ENCODE data around the gene CNOT6L.

CNOT6L gene

DNA sequence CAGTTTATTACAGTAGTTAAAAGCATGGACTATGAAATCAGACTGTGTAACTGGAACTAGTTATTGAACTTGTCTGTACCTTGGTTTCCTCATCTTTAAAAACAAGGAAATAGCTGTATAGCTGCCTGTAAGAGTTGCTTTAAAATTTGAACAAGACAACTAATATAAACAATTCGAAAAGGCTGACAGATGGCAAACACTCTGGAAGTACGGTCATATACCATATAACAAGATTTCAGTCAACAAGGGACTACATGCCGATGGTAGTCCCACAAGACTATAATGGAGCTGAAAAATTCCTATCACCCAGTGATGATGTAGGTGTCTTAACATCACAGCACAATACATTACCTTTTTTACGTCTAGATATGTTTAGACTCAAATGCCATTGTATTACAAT is 78.7 kb downstream of the CNOT6L start:
- TF ChIP-seq, protein P1, sequence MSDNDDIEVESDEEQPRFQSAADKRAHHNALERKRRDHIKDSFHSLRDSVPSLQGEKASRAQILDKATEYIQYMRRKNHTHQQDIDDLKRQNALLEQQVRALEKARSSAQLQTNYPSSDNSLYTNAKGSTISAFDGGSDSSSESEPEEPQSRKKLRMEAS (IDR thresholded peaks at IDR 0.05) = no peak
- no peak for TF ChIP-seq EGR1 (IDR thresholded peaks at IDR 0.05)
- no peak for TF ChIP-seq NFIC (IDR thresholded peaks at IDR 0.05)
- TF ChIP-seq YY1 (IDR thresholded peaks at IDR 0.05; ENCODE audit: low read depth) = no peak
- TF ChIP-seq, protein P2, sequence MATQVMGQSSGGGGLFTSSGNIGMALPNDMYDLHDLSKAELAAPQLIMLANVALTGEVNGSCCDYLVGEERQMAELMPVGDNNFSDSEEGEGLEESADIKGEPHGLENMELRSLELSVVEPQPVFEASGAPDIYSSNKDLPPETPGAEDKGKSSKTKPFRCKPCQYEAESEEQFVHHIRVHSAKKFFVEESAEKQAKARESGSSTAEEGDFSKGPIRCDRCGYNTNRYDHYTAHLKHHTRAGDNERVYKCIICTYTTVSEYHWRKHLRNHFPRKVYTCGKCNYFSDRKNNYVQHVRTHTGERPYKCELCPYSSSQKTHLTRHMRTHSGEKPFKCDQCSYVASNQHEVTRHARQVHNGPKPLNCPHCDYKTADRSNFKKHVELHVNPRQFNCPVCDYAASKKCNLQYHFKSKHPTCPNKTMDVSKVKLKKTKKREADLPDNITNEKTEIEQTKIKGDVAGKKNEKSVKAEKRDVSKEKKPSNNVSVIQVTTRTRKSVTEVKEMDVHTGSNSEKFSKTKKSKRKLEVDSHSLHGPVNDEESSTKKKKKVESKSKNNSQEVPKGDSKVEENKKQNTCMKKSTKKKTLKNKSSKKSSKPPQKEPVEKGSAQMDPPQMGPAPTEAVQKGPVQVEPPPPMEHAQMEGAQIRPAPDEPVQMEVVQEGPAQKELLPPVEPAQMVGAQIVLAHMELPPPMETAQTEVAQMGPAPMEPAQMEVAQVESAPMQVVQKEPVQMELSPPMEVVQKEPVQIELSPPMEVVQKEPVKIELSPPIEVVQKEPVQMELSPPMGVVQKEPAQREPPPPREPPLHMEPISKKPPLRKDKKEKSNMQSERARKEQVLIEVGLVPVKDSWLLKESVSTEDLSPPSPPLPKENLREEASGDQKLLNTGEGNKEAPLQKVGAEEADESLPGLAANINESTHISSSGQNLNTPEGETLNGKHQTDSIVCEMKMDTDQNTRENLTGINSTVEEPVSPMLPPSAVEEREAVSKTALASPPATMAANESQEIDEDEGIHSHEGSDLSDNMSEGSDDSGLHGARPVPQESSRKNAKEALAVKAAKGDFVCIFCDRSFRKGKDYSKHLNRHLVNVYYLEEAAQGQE (IDR thresholded peaks at IDR 0.05; ENCODE audit: low read depth) = no peak
- TF ChIP-seq TCF12 (IDR thresholded peaks at IDR 0.05; ENCODE audit: low read depth) = no peak

DNA sequence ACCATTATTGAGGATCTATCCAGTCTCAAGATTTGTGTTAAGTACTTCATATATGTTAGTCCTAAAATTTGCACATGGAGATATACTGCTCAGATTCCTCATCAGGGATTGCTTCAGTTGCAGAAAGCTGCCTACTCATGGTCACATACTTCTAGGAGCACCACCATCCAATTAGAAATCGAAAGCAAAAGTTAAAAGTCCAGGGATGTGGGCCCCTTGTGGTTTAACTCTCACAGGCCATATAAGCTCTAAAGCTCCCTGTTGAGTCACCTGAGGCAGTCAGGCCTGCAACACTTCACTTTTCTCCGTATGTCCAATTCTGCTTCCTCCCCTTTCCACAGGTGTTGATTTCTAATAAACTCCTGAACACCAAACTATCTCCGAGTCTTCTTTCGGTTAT is 84.2 kb downstream of the CNOT6L start:
- TF ChIP-seq TCF12 (IDR thresholded peaks at IDR 0.05; ENCODE audit: low read depth) (no peak), CEBPB (IDR thresholded peaks at IDR 0.05) (no peak), NFIC (IDR thresholded peaks at IDR 0.05) (no peak), CREB1 (IDR thresholded peaks at IDR 0.05; ENCODE audit: low read depth) (no peak), RAD21 (IDR thresholded peaks at IDR 0.05; ENCODE audit: low read depth) (no peak), FOXM1 (IDR thresholded peaks at IDR 0.05; ENCODE audit: borderline replicate concordance, low read depth) (no peak), EGR1 (IDR thresholded peaks at IDR 0.05) (no peak), YY1 (IDR thresholded peaks at IDR 0.05; ENCODE audit: low read depth) (no peak), TAF1 (IDR thresholded peaks at IDR 0.05; ENCODE audit: low read depth) (no peak), ZBTB7A (IDR thresholded peaks at IDR 0.05; ENCODE audit: low read depth) (no peak), EP300 (IDR thresholded peaks at IDR 0.05; ENCODE audit: borderline replicate concordance) (no peak), TEAD4 (IDR thresholded peaks at IDR 0.05) (no peak)
- TF ChIP-seq, protein P2 (IDR thresholded peaks at IDR 0.05; ENCODE audit: low read depth) = no peak
- TF ChIP-seq, protein P3, sequence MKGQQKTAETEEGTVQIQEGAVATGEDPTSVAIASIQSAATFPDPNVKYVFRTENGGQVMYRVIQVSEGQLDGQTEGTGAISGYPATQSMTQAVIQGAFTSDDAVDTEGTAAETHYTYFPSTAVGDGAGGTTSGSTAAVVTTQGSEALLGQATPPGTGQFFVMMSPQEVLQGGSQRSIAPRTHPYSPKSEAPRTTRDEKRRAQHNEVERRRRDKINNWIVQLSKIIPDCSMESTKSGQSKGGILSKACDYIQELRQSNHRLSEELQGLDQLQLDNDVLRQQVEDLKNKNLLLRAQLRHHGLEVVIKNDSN (IDR thresholded peaks at IDR 0.05) = no peak
- TF ChIP-seq, protein P1 (IDR thresholded peaks at IDR 0.05) = no peak

DNA sequence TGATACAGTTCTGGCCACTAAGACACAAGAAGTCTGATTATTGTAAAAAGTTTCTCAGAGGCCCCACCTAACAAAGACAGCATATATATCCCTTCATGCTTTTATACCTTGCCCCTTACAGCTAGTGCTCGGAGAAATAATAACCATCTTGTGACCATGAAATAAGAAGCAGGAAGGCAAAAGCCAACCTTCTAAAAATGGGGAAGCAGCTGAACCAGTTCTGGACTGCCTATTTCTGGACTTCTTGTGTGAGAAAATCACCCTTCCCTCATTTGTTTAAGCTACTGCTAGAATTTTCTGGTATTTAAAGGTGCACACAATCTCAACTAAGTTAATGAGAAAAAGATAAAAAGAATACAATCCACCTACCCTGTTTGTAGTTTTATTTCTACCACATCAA is 87.5 kb downstream of the CNOT6L start:
- TF ChIP-seq EGR1 (IDR thresholded peaks at IDR 0.05) (no peak), EP300 (IDR thresholded peaks at IDR 0.05; ENCODE audit: borderline replicate concordance) (no peak), ZBTB7A (IDR thresholded peaks at IDR 0.05; ENCODE audit: low read depth) (no peak), RAD21 (IDR thresholded peaks at IDR 0.05; ENCODE audit: low read depth) (no peak), TEAD4 (IDR thresholded peaks at IDR 0.05) (no peak), CREB1 (IDR thresholded peaks at IDR 0.05; ENCODE audit: low read depth) (no peak), TCF12 (IDR thresholded peaks at IDR 0.05; ENCODE audit: low read depth) (no peak), FOXM1 (IDR thresholded peaks at IDR 0.05; ENCODE audit: borderline replicate concordance, low read depth) (no peak), YY1 (IDR thresholded peaks at IDR 0.05; ENCODE audit: low read depth) (no peak), NFIC (IDR thresholded peaks at IDR 0.05) (no peak), CEBPB (IDR thresholded peaks at IDR 0.05) (no peak), TAF1 (IDR thresholded peaks at IDR 0.05; ENCODE audit: low read depth) (no peak)
- TF ChIP-seq, protein P3 (IDR thresholded peaks at IDR 0.05) = no peak
- TF ChIP-seq, protein P2 (IDR thresholded peaks at IDR 0.05; ENCODE audit: low read depth) = no peak
- TF ChIP-seq, protein P1 (IDR thresholded peaks at IDR 0.05) = no peak

DNA sequence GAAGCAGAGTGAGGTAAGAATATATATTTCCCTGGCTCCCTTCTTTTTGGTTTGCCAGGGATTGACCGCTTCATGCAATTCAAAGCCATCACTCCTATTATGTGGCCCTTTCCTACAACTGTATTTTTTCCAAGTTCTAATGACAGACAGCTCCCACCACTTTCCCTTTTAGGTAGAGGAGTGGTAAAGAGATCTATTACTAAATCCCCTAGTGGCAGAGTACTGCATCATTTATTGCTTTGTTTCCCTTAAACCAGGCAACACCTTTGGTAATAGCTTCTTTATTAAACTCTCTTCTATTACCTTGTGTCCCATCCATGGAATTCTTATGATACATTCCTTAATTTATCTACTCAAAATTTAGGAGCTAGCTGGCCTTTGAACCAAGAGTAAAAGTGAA is 90.7 kb downstream of the CNOT6L start:
- no peak for TF ChIP-seq ZBTB7A (IDR thresholded peaks at IDR 0.05; ENCODE audit: low read depth)
- TF ChIP-seq FOXM1 (IDR thresholded peaks at IDR 0.05; ENCODE audit: borderline replicate concordance, low read depth) = no peak
- no peak for TF ChIP-seq RAD21 (IDR thresholded peaks at IDR 0.05; ENCODE audit: low read depth)
- TF ChIP-seq TCF12 (IDR thresholded peaks at IDR 0.05; ENCODE audit: low read depth) = no peak
